ENCODE results near the gene FAM13B.
"Not testable (repeated sequence)": the region's sequence is repeated elsewhere in the genome, so short reads cannot be mapped to it uniquely, and the experiment has no call there.

The FAM13B gene

DNA sequence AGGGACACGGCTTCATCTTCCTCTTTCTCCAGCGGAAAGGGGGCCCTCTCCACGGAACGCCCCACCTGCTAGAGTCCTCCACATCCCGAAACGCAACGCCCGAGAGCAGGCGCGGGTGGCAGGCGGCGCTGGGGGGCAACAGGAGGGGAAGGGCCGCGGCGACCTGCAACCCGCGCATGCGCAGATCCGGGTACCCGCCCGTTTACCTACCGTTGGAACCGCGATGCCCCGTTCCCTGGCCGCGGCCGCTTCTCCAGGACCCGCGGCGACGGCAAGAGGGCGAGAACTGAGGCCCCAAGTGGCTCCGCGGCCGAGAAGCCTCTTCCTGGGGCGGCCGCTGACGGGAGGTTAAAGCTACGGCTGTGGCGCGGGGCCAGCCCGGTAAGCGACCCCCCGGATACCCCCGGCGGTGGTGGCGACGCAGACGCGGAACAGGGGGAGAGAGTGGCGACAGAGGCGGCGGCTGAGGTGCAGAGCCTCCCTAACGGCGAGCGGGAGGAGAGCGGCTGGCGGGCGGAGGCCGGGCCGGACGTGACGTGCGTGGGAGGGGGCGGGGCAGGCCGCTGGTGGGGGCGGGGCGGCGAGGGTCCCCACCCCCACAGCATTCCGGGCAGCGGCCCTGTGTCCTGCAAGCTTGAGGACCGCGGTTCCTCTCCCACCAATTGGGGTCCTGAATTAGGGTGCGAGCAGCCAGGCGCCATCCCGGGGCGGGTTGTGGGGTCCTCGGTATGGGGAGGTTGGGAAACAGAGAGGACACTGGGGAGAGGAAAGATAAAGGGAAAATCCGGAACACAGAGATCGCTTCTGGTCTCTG lies at the start of gene FAM13B:
TSS of gene FAM13B (minus strand) at position 508 of the 814 bp plus-strand sequence. CDS start 13,968 bp downstream, outside the sequence.
- peak; percentile 47 to 82 for DNase-seq

GRCh38 chr5:138082033-138082432 lies 49.2 kb upstream of the FAM13B start:
- no peak for DNase-seq

- DNase-seq = no peak
Observed at GRCh38 chr5:138078006-138078643, 45.2 kb upstream of the FAM13B start.

DNA sequence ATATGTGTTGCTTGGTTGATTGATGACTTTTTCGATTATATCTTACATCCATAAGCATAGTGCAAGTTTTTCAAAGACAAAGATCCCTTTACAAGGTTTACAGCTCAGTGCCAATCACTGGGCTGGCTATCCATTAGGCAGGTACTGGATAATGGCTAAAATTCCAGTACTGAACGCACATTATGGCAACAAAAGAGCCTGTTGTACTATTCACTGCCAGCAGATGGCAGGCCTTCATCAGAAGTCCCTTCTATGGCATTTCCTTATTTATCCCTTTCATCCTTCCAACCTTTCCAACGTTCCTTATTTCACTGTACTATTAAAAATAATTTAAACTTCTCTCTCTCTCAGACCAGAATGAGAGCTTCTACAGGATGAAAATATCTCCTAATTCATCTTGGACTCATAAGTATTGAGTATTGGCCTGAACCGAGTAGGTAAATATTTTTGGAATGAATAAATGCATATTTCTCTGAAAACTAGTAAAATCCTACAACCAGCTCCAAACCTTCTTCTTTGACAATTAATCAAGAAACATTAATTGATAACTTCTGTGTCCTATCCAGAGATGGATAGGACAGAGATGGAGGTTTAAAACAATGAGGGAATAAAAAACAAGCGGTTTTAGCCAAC lies 44.3 kb upstream of the FAM13B start:
- peak; percentile 22 to 70 for DNase-seq

DNA sequence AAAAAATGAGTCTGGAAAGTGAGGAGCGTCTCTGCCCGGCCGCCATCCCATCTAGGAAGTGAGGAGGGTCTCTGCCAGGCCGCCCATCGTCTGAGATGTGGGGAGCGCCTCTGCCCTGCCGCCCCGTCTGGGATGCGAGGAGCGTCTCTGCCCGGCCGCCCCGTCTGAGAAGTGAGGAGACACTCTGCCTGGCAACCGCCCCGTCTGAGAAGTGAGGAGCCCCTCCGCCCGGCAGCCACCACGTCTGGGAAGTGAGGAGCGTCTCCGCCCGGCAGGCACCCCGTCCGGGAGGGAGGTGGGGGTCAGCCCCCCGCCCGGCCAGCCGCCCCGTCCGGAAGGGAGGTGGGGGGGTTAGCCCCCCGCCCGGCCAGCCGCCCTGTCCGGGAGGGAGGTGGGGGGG lies 37.1 kb upstream of the FAM13B start:
- DNase-seq = not testable (repeated sequence)

- peak; percentile 21 to 65 for DNase-seq
Observed at GRCh38 chr5:138068742-138069600, 36.1 kb upstream of the FAM13B start.

- DNase-seq = no peak
Observed at GRCh38 chr5:138067945-138068344, 35.1 kb upstream of the FAM13B start.

- DNase-seq = no peak
Observed at GRCh38 chr5:138065102-138065501, 32.2 kb upstream of the FAM13B start.

DNA sequence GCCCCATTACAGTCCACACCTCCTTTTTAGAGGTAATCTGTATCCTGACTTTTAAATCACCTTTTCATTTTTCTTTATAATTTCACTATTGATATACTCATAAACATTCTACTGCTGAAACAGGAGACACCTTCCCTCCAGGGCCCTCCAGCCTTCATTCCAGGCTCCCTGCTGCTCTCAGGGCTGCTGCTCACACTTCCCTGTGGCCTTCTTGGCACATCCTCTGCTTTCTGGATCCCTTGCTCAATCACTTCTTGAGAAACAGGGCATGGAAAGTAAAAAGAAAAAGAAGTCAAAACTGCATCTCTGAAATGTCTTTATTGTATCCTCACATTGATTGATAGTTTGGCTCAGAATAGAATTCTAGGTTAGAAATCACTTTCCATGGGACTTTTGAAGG lies 31.6 kb upstream of the FAM13B start:
- no peak for DNase-seq

DNA sequence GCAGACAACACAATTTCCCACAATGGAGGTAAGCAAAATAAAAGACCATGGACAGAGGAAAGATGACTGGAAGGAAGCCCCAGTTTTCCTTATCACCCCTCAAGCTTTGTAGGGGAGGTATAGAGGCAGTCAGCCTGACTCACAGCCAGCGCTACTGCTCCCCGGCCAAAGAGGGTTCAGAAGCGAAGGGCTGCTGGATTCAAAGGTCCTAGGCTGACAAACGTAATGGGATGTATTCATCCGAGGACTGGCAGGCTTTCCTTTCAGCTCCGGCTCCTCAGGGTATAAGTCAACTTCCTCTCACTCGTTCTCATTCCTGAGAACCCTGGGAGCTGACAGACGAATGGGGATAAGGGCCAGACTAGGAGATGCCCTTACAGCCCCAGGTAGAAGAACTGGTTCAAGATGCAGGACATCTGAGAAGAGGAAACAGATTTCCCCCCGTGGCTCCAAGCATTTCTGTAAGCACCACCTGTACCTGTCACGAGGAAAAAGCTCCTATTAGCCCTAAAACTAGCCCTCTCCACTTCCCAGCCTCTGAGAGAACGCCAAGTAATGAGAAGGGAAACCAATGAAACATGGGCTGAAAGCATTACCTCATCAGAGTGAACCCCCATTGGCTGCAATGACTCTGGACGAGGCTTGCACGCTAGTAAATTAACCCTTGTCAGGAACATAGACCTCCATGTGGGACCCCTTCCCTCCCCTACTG lies 22.1 kb upstream of the FAM13B start:
- DNase-seq = peak; percentile 53 to 82

- no peak for DNase-seq
Observed at GRCh38 chr5:138054206-138054605, 21.3 kb upstream of the FAM13B start.

DNA sequence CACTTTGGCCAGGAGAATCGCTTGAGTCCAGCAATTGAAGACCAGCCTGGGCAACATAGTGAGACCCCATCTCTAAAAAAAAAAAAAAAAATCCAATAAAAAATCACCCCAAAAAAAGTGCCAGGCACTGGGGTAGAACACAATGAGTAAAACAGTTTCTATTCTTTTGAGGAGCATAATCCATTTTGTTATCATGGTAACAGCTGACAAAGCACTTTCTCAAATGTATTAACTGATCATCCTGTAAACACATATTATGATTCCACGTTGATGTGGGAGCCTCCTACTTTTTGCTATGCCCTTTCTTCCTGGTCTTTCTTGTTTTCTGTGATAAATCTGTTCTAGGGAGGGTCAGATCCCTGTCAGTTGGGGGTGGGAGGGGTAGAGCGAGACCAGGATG lies 20.7 kb upstream of the FAM13B start:
- DNase-seq = no peak

- not testable (repeated sequence) for DNase-seq
Observed at GRCh38 chr5:138052718-138053117, 19.8 kb upstream of the FAM13B start.

DNA sequence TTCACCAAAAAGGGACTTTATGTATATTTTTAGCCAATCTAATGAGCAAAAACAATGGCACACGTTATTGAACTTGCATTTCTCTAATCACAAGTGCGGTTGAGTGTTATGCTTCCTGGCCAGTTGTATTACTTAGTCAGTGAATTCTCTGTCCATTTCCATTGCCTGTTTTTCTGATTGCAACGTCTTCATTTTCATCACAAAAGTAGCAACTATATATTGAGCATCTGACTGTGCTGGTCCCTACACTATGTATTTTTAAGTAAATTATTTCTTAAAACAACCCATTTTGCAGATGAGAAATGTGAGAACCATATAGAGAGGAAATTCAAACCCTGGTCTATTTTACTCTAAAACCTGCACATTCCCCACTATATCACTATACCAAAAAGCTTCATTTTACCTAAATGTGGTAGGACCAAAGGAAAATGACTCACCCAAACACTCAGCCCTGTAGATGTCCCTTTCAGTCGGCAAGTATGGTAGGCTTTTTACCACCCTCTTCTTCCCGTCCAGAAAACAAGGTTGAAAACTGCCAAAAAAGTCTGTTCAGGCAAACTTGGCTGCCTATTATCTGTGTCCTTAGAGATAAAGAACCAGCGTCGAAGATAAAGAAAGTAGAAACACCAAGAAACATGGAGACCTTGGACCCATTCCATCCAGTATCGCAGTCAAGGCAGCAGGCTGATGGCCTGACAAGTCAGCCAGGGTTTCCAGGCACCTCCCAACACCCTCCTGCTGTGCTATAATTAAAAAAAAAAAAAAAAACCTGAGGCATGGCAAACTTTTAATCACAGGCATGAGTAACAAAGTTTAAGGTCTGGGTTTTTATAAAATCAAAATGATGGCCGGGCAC lies 18.8 kb upstream of the FAM13B start:
- DNase-seq = no peak

DNA sequence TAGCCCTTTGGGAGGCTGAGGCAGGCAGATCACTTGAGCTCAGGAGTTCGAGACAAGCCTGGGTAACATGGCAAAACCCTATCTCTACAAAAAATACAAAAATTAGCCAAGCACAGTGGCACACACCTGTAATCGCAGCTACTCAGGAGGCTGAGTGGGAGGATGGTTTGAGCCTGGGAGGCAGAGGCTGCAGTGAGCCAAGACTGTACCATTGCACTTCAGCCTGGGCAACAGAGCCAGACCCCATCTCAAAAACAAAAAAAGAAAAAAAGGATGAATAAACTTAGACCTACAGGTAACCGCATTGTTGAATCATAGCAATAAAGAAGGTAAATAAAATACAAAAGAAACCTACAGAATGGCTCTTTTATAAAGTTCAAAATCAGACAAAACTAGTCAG lies 12.4 kb upstream of the FAM13B start:
- DNase-seq = not testable (repeated sequence)

GRCh38 chr5:138038826-138039225 lies 5.9 kb upstream of the FAM13B start:
- peak in 1 of 2 donors; percentile 69 for DNase-seq

DNA sequence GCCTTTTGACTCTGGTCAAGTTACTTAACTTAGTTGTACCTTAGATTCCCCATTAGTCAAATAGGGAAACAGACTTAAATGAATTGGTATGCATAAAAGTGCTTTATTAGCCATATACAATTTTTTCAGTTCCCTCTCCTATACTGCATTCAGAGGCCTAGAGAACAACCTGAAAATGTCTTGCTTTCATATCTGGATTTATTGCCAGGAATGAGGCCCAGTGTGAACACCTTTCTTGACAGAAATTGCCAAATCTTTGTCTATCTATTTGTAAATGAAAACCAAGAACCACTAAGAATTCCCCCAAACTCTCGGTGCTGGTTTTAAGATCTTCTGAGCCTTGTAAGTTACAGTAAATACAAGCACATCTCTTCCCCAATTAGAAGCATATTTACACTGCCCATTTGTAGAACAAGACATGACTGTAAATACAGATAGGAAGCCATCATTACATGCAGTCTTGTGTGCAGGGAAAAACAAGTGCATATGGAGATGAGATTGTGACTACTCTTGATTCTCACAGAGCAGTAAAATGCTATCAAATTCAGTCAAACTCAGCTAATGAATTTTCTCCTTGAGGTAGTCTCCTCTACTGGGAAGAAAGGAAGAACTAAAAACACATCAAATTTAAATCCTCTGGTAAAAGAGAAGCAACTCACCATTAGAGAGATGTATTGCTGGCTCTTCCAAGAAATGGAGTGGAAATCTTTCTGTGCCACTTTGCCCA lies 5.2 kb upstream of the FAM13B start:
- DNase-seq = no peak

DNA sequence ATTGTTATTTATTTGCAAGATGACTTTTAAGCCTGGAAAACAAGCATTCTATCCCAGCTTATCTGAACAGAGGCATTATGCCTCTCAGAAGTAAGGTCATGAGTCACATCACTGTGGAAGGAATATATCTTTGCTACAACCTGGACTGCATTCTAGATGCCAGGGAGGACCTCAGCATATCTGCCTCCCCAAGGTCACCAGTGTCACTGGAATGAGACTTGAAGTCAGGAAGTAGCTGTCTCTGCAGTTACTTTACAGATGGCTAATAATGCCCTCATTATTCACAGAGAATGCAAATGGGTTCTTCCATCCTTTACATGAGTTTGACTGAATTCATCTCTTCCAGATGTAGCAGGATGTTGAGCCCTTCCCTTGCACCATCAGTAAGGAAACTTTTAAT lies 4.4 kb upstream of the FAM13B start:
- DNase-seq = no peak

DNA sequence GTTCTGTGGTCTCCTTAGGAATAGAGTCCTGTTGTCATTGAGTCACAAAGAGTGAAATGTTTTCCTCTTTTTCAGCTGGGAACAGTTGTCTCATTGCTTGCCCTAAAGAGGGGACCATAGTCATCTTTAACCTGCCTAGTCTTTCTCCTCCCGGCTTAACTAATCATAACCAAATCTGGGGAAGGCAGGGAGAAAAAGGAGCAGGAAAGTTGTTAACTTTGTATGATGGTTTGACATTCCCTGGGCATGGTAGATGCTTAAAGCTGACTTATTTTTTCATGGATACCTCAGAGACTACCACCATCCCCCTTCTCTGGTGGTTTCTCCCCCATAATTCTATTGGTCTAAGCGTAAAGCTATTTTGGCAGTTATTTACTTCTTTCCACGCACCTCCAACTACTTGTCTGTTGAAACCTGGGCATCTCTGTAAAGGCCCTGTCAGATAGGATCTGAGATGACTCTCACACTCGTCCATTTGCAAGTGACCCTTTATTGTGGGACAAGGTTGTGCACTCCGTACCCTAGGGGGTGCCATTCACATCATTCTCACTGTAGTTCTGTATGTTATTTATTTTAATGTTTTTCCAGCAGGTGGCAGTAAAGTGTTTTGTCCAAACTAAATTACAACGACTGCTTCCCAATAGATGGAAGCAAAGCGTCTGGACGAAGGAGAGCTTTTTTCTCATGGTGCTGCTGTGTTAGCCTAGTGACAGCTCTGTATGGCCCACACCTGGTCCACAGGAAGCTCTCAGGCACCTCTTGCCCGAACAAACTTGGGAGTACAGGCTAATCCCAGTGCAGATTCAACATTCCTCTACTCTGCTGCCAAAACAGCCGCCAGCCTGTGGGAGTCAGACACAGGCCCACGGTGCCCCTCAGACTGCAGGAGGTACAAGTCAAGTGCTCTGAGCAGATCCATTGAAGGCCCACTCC lies 3.0 kb upstream of the FAM13B start:
- peak; percentile 60 to 98 for DNase-seq
